SU-DHL-6 (cell line): ENCODE data around the gene SUV39H1.

Experiments used
- H2AFZ ChIP-seq: fragments of 200-600 bp; sonication (generic); 2 replicates; pipeline ENCODE4 v1.6.1; 2014; ENCODE audit warnings: low read depth, mild to moderate bottlenecking, moderate library complexity, mixed read lengths, antibody characterized with exemption, low read length; ENCODE audit not compliant: severe bottlenecking
- H3F3A ChIP-seq: fragments of 200-600 bp; shearing (Covaris generic); 2 replicates; pipeline ENCODE4 v1.6.0; 2016; ENCODE audit warnings: antibody characterized with exemption, mild to moderate bottlenecking; ENCODE audit not compliant: insufficient read depth
- H3K27ac ChIP-seq: fragments of 200-600 bp; sonication (generic); 2 replicates; pipeline ENCODE4 v1.5.1; 2016; ENCODE audit warnings: low read depth, mild to moderate bottlenecking, low read length, moderate library complexity, mixed read lengths
- H3K27me3 ChIP-seq: fragments of 200-600 bp; sonication (generic), shearing (Covaris generic); 2 replicates; pipeline ENCODE4 v1.6.0; 2014; ENCODE audit warnings: mild to moderate bottlenecking, low read length
- H3K36me3 ChIP-seq: fragments of 200-600 bp; sonication (generic); 2 replicates; pipeline ENCODE4 v1.6.1; 2014; ENCODE audit warnings: mild to moderate bottlenecking, low read length, mixed read lengths
- H3K4me2 ChIP-seq: fragments of 300-600, 200-600 bp; shearing (Covaris generic), sonication (generic); 2 replicates; pipeline ENCODE4 v1.6.0; 2014; ENCODE audit warnings: low read length, low read depth, mild to moderate bottlenecking; ENCODE audit not compliant: poor library complexity, severe bottlenecking
- H3K4me3 ChIP-seq: fragments of 200-600 bp; sonication (generic); 2 replicates; pipeline ENCODE4 v1.5.1; 2014; ENCODE audit warnings: antibody characterized with exemption, low read length, mild to moderate bottlenecking, mixed read lengths; ENCODE audit not compliant: insufficient read depth, poor library complexity, severe bottlenecking
- H3K79me2 ChIP-seq: fragments of 200-600 bp; sonication (generic); 2 replicates; pipeline ENCODE4 v1.6.1; 2014; ENCODE audit warnings: mild to moderate bottlenecking, low read length, moderate library complexity; ENCODE audit not compliant: insufficient read depth
- H3K9ac ChIP-seq: fragments of 200-600 bp; sonication (generic); 2 replicates; pipeline ENCODE4 v1.7.0; 2014; ENCODE audit warnings: mild to moderate bottlenecking, low read length
- H3K9me2 ChIP-seq: fragments of 200-600 bp; sonication (generic); replicated peaks from 2 replicates; pipeline ENCODE4 v1.6.1; 2014; ENCODE audit warnings: low read length; ENCODE audit not compliant: insufficient read depth
- H3K9me3 ChIP-seq: fragments of 200-600 bp; sonication (generic); 2 replicates; pipeline ENCODE4 v1.6.1; 2014; ENCODE audit warnings: low read length, mixed read lengths; ENCODE audit not compliant: insufficient read depth
- H4K20me1 ChIP-seq: fragments of 200-600 bp; sonication (generic); 2 replicates; pipeline ENCODE4 v1.6.1; 2014; ENCODE audit warnings: low read depth, mild to moderate bottlenecking, antibody characterized with exemption, low read length, moderate library complexity, mixed read lengths
- CTCF ChIP-seq: fragments of 200-600 bp; sonication (generic); IDR thresholded peaks from one replicate; pipeline ENCODE4 v1.5.1; 2017; ENCODE audit warnings: antibody characterized with exemption, mild to moderate bottlenecking, low read length, moderate library complexity; ENCODE audit not compliant: insufficient read depth, poor library complexity, severe bottlenecking
- EZH2phosphoT487 ChIP-seq: fragments of 200-600 bp; sonication (generic), shearing (Covaris generic); conservative IDR thresholded peaks from 2 replicates; pipeline ENCODE4 v1.6.1; 2018; ENCODE audit warnings: mild to moderate bottlenecking, antibody characterized with exemption, low read length, moderate library complexity, mixed read lengths

The SUV39H1 gene

DNA sequence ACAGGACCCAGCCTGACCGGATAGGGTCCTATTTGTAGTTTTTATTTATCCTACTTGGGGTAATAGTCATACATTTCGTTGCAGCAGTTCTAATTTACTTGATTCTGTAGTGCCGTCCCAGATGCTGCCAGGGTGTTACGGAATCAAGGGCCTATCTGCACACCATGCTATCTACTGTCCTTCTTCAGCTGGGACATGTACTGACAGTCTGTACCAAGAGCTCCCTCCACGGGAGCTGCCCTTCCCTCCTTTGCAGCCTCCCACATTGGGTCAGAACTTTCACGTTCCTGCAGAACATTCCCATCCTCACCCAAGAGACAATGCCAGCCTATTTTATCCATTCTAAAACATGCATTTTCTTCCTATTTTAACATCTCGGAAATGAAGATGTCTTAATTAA, 6.7 kb downstream of the SUV39H1 start:
- no peak overlapping the region for H3K27ac ChIP-seq
- H2AFZ ChIP-seq = no peak overlapping the region
- TF ChIP-seq CTCF (no peak), EZH2phosphoT487 (no peak)
- no peaks in the 10 kb centered on the region for H3F3A ChIP-seq
- H3K4me3 ChIP-seq = no peak overlapping the region
- H3K4me2 ChIP-seq = no peak overlapping the region
- no peaks in the 10 kb centered on the region for H3K9me2 ChIP-seq
- H4K20me1 ChIP-seq = no peaks in the 10 kb centered on the region
- H3K9me3 ChIP-seq = no peaks in the 10 kb centered on the region
- no peaks in the 10 kb centered on the region for H3K36me3 ChIP-seq
- H3K9ac ChIP-seq = no peak overlapping the region
- peaks cover 20% of the 10 kb centered on the region for H3K79me2 ChIP-seq
- no peaks in the 10 kb centered on the region for H3K27me3 ChIP-seq

DNA sequence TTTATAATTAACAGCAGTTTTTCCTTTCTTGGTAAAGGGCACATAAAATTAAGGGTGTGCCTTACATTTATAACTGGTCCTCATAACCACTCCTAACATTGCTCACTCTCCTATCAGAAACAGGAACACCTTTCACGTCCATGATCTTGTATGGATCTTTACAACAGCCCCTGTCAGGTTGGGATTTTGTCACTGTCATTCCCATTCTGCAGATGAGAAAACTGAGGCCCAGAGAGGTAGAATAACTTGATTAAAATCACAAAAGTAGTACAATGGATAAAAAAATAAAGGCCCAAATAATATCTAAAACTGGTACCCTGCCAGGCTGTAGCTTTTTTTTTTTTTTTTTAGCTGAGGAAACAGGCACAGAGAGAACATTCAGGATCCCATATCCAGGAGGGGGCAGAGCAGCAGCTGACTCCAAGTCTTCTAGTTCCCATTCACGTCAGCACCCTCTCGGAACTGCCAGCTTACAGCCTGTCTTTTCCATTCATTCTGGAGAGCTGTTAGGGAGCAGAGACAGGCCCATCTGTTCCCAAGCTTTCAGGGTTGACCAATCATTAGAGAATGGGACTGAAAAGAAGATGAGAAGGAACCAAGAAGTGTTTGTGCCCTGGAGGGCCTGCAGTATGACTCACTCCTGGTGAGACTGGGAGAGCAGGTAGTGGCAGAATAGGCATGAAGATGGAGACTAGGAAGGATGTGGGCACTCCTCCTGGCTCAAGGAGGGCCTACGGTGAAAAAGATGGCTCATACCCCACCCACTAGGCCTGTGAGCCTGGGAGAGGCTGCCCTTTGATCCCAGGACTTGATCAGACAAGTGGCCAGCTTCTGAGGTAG, 7.3 kb downstream of the SUV39H1 start:
- Histone ChIP-seq H3K4me2 (no peak overlapping the region), H3K4me3 (no peak overlapping the region), H4K20me1 (no peaks in the 10 kb centered on the region), H3K27ac (no peak overlapping the region), H3K9me3 (no peaks in the 10 kb centered on the region), H3K9ac (no peak overlapping the region), H2AFZ (no peak overlapping the region), H3F3A (no peaks in the 10 kb centered on the region), H3K36me3 (no peaks in the 10 kb centered on the region), H3K9me2 (no peaks in the 10 kb centered on the region), H3K27me3 (no peaks in the 10 kb centered on the region), H3K79me2 (peaks cover 14% of the 10 kb centered on the region)
- TF ChIP-seq CTCF (no peak), EZH2phosphoT487 (no peak)

DNA sequence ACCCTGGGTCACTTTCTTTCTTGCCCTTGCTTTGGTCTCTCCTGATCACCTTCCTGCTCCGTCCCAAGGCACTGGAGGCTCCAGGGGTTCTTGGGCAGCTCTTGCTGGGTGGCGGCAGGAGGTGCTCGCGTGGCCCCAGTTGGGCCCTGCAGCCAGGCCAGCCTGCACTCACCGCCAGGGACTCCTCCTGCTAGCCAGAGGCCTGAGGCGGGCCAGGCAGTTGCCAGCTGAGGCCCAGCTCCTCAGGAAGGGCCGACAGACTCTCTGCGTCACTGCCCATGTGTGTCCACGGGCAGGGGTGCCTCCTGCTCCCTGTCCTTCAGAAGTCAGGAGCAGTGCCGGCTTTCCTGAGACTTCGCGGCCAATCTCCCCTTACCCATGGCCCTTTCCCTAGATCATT, 9.3 kb downstream of the SUV39H1 start:
- no peaks in the 10 kb centered on the region for H3K9me3 ChIP-seq
- no peaks in the 10 kb centered on the region for H3K36me3 ChIP-seq
- H4K20me1 ChIP-seq = no peaks in the 10 kb centered on the region
- no peaks in the 10 kb centered on the region for H3F3A ChIP-seq
- no peaks in the 10 kb centered on the region for H3K27me3 ChIP-seq
- H3K9me2 ChIP-seq = no peaks in the 10 kb centered on the region
- peaks cover 7% of the 10 kb centered on the region; the same call in 1 of the 2 replicates for H3K79me2 ChIP-seq
- H3K4me3 ChIP-seq = no peak overlapping the region
- H3K27ac ChIP-seq = no peak overlapping the region
- H2AFZ ChIP-seq = no peak overlapping the region
- no peak overlapping the region for H3K9ac ChIP-seq
- no peak overlapping the region for H3K4me2 ChIP-seq
- TF ChIP-seq CTCF (no peak), EZH2phosphoT487 (no peak)
